Stimulated activated naive CD8-positive, alpha-beta T cell treated with anti-CD3 and anti-CD28 coated beads, Interleukin-15, Interleukin-2, amounts not matched to agents 100 ng/mL and 50 ng/mL, for 24 hours (primary cell): ENCODE data around the gene ARHGEF25.
"Not testable (repeated sequence)": the region's sequence is repeated elsewhere in the genome, so short reads cannot be mapped to it uniquely, and the experiment has no call there.

Experiments
- H3K27ac Mint-ChIP-seq: one replicate; pipeline ENCODE4 v1.8.0; 2021; ENCODE audit warnings: mild to moderate bottlenecking, mixed read lengths
- H3K27me3 Mint-ChIP-seq: one replicate; pipeline ENCODE4 v1.8.0; 2021; ENCODE audit warnings: mixed read lengths
- H3K36me3 Mint-ChIP-seq: one replicate; pipeline ENCODE4 v1.8.0; 2021; ENCODE audit warnings: low read depth, mixed read lengths
- H3K4me1 Mint-ChIP-seq: one replicate; pipeline ENCODE4 v1.8.0; 2021; ENCODE audit warnings: low read depth, mixed read lengths
- H3K4me3 Mint-ChIP-seq: one replicate; pipeline ENCODE4 v1.8.0; 2021; ENCODE audit warnings: mild to moderate bottlenecking, mixed read lengths
- H3K9me3 Mint-ChIP-seq: one replicate; pipeline ENCODE4 v1.8.0; 2021; ENCODE audit warnings: mixed read lengths

ARHGEF25 gene

GRCh38 chr12:57628280-57629191 is 17.3 kb downstream of the ARHGEF25 start:
- Mint-ChIP-seq H3K36me3 (no peaks in the 10 kb centered on the region), H3K27ac (no peak overlapping the region), H3K4me1 (peaks cover 18% of the 10 kb centered on the region), H3K4me3 (no peak overlapping the region), H3K9me3 (no peaks in the 10 kb centered on the region), H3K27me3 (peaks cover 84% of the 10 kb centered on the region)

GRCh38 chr12:57629897-57630471 is 18.7 kb downstream of the ARHGEF25 start:
- Mint-ChIP-seq H3K4me3 (no peak overlapping the region), H3K9me3 (no peaks in the 10 kb centered on the region), H3K36me3 (no peaks in the 10 kb centered on the region), H3K4me1 (peaks cover 19% of the 10 kb centered on the region), H3K27ac (no peak overlapping the region), H3K27me3 (peaks cover 79% of the 10 kb centered on the region)

GRCh38 chr12:57630891-57631433 is 19.7 kb downstream of the ARHGEF25 start:
- Mint-ChIP-seq H3K9me3 (no peaks in the 10 kb centered on the region), H3K4me3 (no peak overlapping the region), H3K4me1 (peaks cover 19% of the 10 kb centered on the region), H3K27ac (no peak overlapping the region), H3K36me3 (no peaks in the 10 kb centered on the region), H3K27me3 (peaks cover 73% of the 10 kb centered on the region)

GRCh38 chr12:57631566-57632072 is 20.4 kb downstream of the ARHGEF25 start:
- H3K27ac Mint-ChIP-seq, result no peak overlapping the region
- no peaks in the 10 kb centered on the region for H3K36me3 Mint-ChIP-seq
- H3K4me1 Mint-ChIP-seq, result peaks cover 19% of the 10 kb centered on the region
- no peaks in the 10 kb centered on the region for H3K9me3 Mint-ChIP-seq
- peak overlapping the region; percentile 77 for H3K4me3 Mint-ChIP-seq
- peaks cover 67% of the 10 kb centered on the region for H3K27me3 Mint-ChIP-seq

GRCh38 chr12:57632073-57632957 is 21.1 kb downstream of the ARHGEF25 start:
- H3K27ac Mint-ChIP-seq, result no peak overlapping the region
- H3K4me1 Mint-ChIP-seq, result peaks cover 14% of the 10 kb centered on the region
- H3K36me3 Mint-ChIP-seq, result no peaks in the 10 kb centered on the region
- peaks cover 61% of the 10 kb centered on the region for H3K27me3 Mint-ChIP-seq
- no peaks in the 10 kb centered on the region for H3K9me3 Mint-ChIP-seq
- H3K4me3 Mint-ChIP-seq, result peak overlapping the region; percentile 77

- H3K4me1 Mint-ChIP-seq, result peaks cover 10% of the 10 kb centered on the region
- no peaks in the 10 kb centered on the region for H3K9me3 Mint-ChIP-seq
- peaks cover 60% of the 10 kb centered on the region for H3K27me3 Mint-ChIP-seq
- no peak within 1 kb of the TSS for H3K27ac Mint-ChIP-seq
- peak within 1 kb of the TSS; percentile 77 for H3K4me3 Mint-ChIP-seq
- H3K36me3 Mint-ChIP-seq, result no peaks in the 10 kb centered on the region
Observed at GRCh38 chr12:57632958-57633840, 22.0 kb downstream of the ARHGEF25 start, which contains the start of gene B4GALNT1. TSS of gene B4GALNT1 (minus strand) at chr12:57633201. CDS start at chr12:57632132, 1,069 bp downstream.

- H3K27me3 Mint-ChIP-seq, result peaks cover 43% of the 10 kb centered on the region
- not testable (repeated sequence) for H3K4me3 Mint-ChIP-seq, H3K4me1 Mint-ChIP-seq, H3K27ac Mint-ChIP-seq, H3K9me3 Mint-ChIP-seq, H3K36me3 Mint-ChIP-seq
Observed at GRCh38 chr12:57636731-57637130, 25.5 kb downstream of the ARHGEF25 start.

- H3K9me3 Mint-ChIP-seq, result no peaks in the 10 kb centered on the region
- peaks cover 44% of the 10 kb centered on the region for H3K27me3 Mint-ChIP-seq
- H3K4me1 Mint-ChIP-seq, result peaks cover 6% of the 10 kb centered on the region
- no peaks in the 10 kb centered on the region for H3K36me3 Mint-ChIP-seq
- no peak overlapping the region for H3K4me3 Mint-ChIP-seq
- no peak overlapping the region for H3K27ac Mint-ChIP-seq
Observed at GRCh38 chr12:57637364-57637763, 26.1 kb downstream of the ARHGEF25 start.

- Mint-ChIP-seq H3K4me1 (peaks cover 5% of the 10 kb centered on the region), H3K36me3 (no peaks in the 10 kb centered on the region), H3K4me3 (no peak overlapping the region), H3K9me3 (no peaks in the 10 kb centered on the region), H3K27me3 (peaks cover 43% of the 10 kb centered on the region), H3K27ac (no peak overlapping the region)
Observed at GRCh38 chr12:57638096-57638495, 26.9 kb downstream of the ARHGEF25 start.

- Mint-ChIP-seq H3K9me3 (no peaks in the 10 kb centered on the region), H3K36me3 (no peaks in the 10 kb centered on the region), H3K4me3 (no peak overlapping the region), H3K4me1 (no peaks in the 10 kb centered on the region), H3K27me3 (peaks cover 28% of the 10 kb centered on the region), H3K27ac (no peak overlapping the region)
Observed at GRCh38 chr12:57640175-57641042, 29.2 kb downstream of the ARHGEF25 start.

GRCh38 chr12:57641699-57642442 is 30.6 kb downstream of the ARHGEF25 start:
- Mint-ChIP-seq H3K4me3 (no peak overlapping the region), H3K36me3 (peaks cover 4% of the 10 kb centered on the region), H3K9me3 (no peaks in the 10 kb centered on the region), H3K27ac (no peak overlapping the region), H3K4me1 (no peaks in the 10 kb centered on the region), H3K27me3 (peaks cover 25% of the 10 kb centered on the region)

GRCh38 chr12:57645990-57646658 is 34.9 kb downstream of the ARHGEF25 start:
- not testable (repeated sequence) for H3K4me3 Mint-ChIP-seq, H3K27ac Mint-ChIP-seq, H3K9me3 Mint-ChIP-seq, H3K27me3 Mint-ChIP-seq, H3K4me1 Mint-ChIP-seq, H3K36me3 Mint-ChIP-seq
